Natural killer cell treated with Interleukin-12 subunit alpha and Interleukin-12 subunit beta and Interleukin-15 and Interleukin-18, amount 100 ng/mL, for 72 hours (primary cell): Measurements from ENCODE around the gene TPST1. TPM values are rescaled to one million over a fixed set of nuclear protein-coding genes. Genes with fewer than 3 reads are reported as not detected.
A peak's percentile ranks its signal among the peaks of the same experiment; 100 is the strongest.

Experiments
- ATAC-seq, 2 donors: fragments of 150-1000 bp; cut with Tn5 transposase in 1 of 2; sonication (Bioruptor Pico), chemical (Tn5 transposase) in 1 of 2; 2 replicates each; pipeline ENCODE4 v1.10.0; 2021
- DNase-seq: peaks from one replicate; pipeline ENCODE4 v3.0.0; 2022; ENCODE audit warnings: low spot score
- H3K27ac Mint-ChIP-seq, 2 donors: 1 replicate in 1 of 2; 2 replicates in 1 of 2; pipeline ENCODE4 v1.8.0; 2022; ENCODE audit warnings: mixed read lengths in 2 of 2, mild to moderate bottlenecking in 1 of 2, moderate library complexity in 1 of 2
- H3K27me3 Mint-ChIP-seq, 2 donors: 1 replicate in 1 of 2; 2 replicates in 1 of 2; pipeline ENCODE4 v1.8.0; 2022; ENCODE audit warnings: mixed read lengths in 2 of 2
- H3K36me3 Mint-ChIP-seq: one replicate; pipeline ENCODE4 v1.8.0; 2022; ENCODE audit warnings: mixed read lengths
- H3K4me1 Mint-ChIP-seq, 2 donors: 1 replicate in 1 of 2; 2 replicates in 1 of 2; pipeline ENCODE4 v1.8.0; 2022; ENCODE audit warnings: low read depth in 2 of 2, mixed read lengths in 2 of 2, mild to moderate bottlenecking in 1 of 2
- H3K4me3 Mint-ChIP-seq: one replicate; pipeline ENCODE4 v1.8.0; 2022; ENCODE audit warnings: mixed read lengths
- H3K9me3 Mint-ChIP-seq: 2 replicates; pipeline ENCODE4 v1.8.0; 2022; ENCODE audit warnings: mixed read lengths
- total RNA-seq, 2 donors: library from RNA; stranded (reverse); gene quantifications; one replicate each; pipeline ENCODE4 v1.2.3, GENCODE V29; 2022

TPST1 gene
- total RNA-seq, 2 donors from 2014 or later, result 4.2 to 4.6 TPM

- Mint-ChIP-seq H3K27me3 (peaks cover 2 to 12% of the 10 kb centered on the region in 2 donors), H3K4me3 (no peak overlapping the region), H3K4me1 (peaks cover 4 to 7% of the 10 kb centered on the region in 2 donors), H3K36me3 (peaks cover 29% of the 10 kb centered on the region), H3K9me3 (peaks cover 8% of the 10 kb centered on the region), H3K27ac (no peak overlapping the region)
- DNase-seq (no peak), ATAC-seq (no peak)
Measured at GRCh38 chr7:66265566-66265965, 60.4 kb downstream of the TPST1 start.

DNA sequence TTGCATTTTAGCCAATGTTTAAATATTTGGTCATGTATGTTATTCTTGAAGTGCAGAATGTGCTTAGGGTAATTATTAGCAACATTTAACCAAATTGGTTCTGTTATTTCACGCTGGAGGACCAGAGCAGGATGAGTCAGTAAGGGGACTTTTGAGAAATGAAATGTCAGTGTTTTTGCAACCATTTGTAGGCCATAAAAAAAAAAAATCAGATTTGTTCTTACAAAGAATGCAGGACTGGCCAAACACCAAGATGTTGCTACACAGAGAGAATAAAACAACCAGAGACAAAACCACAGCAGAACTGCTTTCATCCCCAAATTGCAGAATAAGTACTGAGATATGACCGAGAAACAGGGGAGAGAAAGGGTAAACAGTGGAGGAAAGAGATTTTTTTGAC lies 62.1 kb downstream of the TPST1 start:
- H3K4me3 Mint-ChIP-seq, result no peak overlapping the region
- no peak overlapping the region for H3K27ac Mint-ChIP-seq
- peaks cover 29% of the 10 kb centered on the region for H3K36me3 Mint-ChIP-seq
- peaks cover 4 to 10% of the 10 kb centered on the region in 2 donors for H3K4me1 Mint-ChIP-seq
- peaks cover 8% of the 10 kb centered on the region for H3K9me3 Mint-ChIP-seq
- no peak for DNase-seq
- peak in 1 of 2 donors; percentile 40 for ATAC-seq
- peaks cover 0 to 5% of the 10 kb centered on the region in 2 donors for H3K27me3 Mint-ChIP-seq

DNA sequence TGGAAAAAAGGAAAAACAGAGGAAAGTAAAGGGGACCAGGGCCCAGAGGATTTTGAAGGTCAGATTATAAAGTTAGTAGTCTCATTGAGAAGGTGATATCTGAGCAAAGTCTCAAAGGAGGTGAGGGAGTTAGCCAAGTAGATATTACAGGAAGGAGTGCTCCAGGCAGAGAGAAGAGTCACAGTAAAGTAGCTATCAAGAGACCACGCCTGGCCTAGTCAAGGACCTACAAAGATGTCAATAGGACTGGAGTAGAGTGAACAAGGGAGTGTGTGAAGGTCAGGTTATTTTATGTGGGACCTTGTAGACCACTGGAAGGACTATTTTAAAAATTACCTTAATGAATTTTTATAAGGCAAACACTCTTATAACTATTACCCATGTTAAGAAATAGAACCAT lies 64.8 kb downstream of the TPST1 start:
- Mint-ChIP-seq H3K27ac (no peak overlapping the region), H3K4me3 (no peak overlapping the region), H3K4me1 (peaks cover 4 to 10% of the 10 kb centered on the region in 2 donors), H3K9me3 (peaks cover 5% of the 10 kb centered on the region), H3K27me3 (peaks cover 0 to 5% of the 10 kb centered on the region in 2 donors), H3K36me3 (peaks cover 14% of the 10 kb centered on the region)
- ATAC-seq (no peak), DNase-seq (no peak)

DNA sequence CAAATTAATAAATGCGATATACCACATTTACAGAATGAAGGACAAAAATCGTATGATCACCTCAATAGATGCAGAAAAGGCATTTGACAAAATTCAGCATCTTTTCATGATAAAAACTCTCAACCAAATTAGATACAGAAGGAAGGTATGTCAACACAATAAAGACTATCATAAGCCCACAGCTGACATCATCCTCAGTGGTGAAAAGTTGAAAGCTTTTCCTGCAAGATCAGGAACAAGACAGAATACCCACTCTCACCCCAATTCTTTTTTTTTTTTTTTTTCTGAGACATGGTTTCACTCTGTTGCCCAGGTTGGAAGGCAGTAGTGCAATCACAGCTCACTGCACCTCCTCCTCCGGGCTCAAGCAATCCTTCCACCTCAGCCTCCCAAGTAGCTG lies 67.2 kb downstream of the TPST1 start:
- H3K4me3 Mint-ChIP-seq, result no peak overlapping the region
- peaks cover under 1 to 4% of the 10 kb centered on the region in 2 donors for H3K4me1 Mint-ChIP-seq
- ATAC-seq (no peak), DNase-seq (no peak)
- no peaks in the 10 kb centered on the region for H3K9me3 Mint-ChIP-seq
- peaks cover 0 to under 1% of the 10 kb centered on the region in 2 donors for H3K27me3 Mint-ChIP-seq
- H3K27ac Mint-ChIP-seq, result no peak overlapping the region
- peaks cover under 1% of the 10 kb centered on the region for H3K36me3 Mint-ChIP-seq

DNA sequence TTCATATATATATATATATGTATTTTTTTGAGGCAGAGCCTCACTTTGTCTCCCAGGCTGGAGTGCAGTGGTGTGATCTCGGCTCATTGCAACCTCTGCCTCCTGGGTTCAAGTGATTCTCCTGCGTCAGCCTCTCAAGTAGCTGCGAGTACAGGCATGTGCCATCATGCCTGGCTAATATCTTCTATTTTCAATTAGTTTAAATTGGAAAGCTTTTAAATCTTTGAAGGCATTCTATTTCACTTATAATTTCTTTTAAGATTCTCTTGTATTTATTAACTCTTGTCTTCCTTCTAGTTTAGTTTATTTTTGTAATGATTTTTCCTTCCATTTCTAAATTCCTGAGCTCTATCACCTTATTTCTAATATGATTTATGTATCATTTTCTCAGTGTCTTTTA lies 71.2 kb downstream of the TPST1 start:
- no peak overlapping the region for H3K27ac Mint-ChIP-seq

DNA sequence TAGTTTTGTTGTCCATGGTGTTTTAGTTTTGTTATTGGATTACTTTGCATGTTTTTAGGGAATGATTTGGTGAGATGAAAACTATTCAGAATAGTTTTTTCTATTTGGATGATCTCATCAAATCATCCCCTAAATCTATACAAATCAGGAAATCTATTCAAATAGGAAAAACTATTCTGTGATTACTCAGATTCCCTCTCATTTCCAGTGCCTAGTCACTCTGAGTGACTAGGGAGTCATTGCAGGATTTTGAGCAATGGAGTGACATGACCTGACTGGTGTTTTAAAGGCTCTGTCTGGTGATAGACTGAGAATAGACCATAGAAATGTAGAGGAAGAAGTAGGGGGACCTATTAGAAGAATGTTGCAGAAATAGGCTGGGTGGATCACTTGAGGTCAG lies 72.4 kb downstream of the TPST1 start:
- DNase-seq (no peak), ATAC-seq (no peak)
- Mint-ChIP-seq H3K4me3 (no peak overlapping the region), H3K27me3 (no peaks in the 10 kb centered on the region), H3K4me1 (peaks cover 0 to 5% of the 10 kb centered on the region in 2 donors), H3K9me3 (no peaks in the 10 kb centered on the region), H3K36me3 (no peaks in the 10 kb centered on the region), H3K27ac (no peak overlapping the region)

More for the DNA sequence above, 71.2 kb downstream of the TPST1 start:
- Mint-ChIP-seq H3K9me3 (no peaks in the 10 kb centered on the region), H3K4me3 (no peak overlapping the region), H3K4me1 (peaks cover 0 to 2% of the 10 kb centered on the region in 2 donors), H3K36me3 (no peaks in the 10 kb centered on the region), H3K27me3 (no peaks in the 10 kb centered on the region)
- DNase-seq (no peak), ATAC-seq (no peak)

DNA sequence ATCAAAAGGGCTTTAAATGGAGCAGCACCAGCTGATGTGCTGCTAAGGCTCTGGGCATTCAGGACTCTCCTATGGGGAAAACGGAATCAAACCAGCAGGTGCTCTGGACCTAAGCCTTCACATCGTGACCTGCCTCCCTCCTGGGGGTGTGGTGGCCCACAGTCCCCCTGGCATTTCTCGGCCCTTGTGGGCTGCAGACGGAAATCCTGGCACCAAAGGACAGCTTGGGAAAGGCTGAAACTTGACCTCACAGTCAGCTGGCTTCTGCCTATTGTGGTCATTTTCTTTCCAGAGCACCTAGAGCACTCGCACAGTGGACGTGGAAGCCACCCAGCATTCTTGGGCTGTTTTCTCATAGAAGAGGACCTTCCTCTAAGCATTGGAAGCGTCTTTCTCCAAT lies 74.8 kb downstream of the TPST1 start:
- Mint-ChIP-seq H3K9me3 (no peaks in the 10 kb centered on the region), H3K4me3 (no peak overlapping the region), H3K27me3 (no peaks in the 10 kb centered on the region), H3K27ac (no peak overlapping the region), H3K36me3 (no peaks in the 10 kb centered on the region), H3K4me1 (peaks cover 0 to 7% of the 10 kb centered on the region in 2 donors)
- DNase-seq (no peak), ATAC-seq (no peak)

GRCh38 chr7:66281678-66282590 lies 76.8 kb downstream of the TPST1 start:
- Mint-ChIP-seq H3K27ac (no peak overlapping the region), H3K4me3 (no peak overlapping the region), H3K4me1 (peaks cover 0 to 7% of the 10 kb centered on the region in 2 donors), H3K9me3 (no peaks in the 10 kb centered on the region), H3K27me3 (no peaks in the 10 kb centered on the region), H3K36me3 (no peaks in the 10 kb centered on the region)
- ATAC-seq (no peak), DNase-seq (no peak)

- no peak overlapping the region for H3K4me3 Mint-ChIP-seq
- H3K9me3 Mint-ChIP-seq, result no peaks in the 10 kb centered on the region
- no peaks in the 10 kb centered on the region for H3K36me3 Mint-ChIP-seq
- DNase-seq (no peak), ATAC-seq (no peak)
- H3K27ac Mint-ChIP-seq, result no peak overlapping the region
- H3K27me3 Mint-ChIP-seq, result no peaks in the 10 kb centered on the region
- peaks cover 0 to 7% of the 10 kb centered on the region in 2 donors for H3K4me1 Mint-ChIP-seq
Measured at GRCh38 chr7:66282591-66282935, 77.4 kb downstream of the TPST1 start.

- Mint-ChIP-seq H3K27ac (no peak overlapping the region), H3K4me3 (no peak overlapping the region), H3K27me3 (no peaks in the 10 kb centered on the region), H3K4me1 (peaks cover 0 to 7% of the 10 kb centered on the region in 2 donors), H3K36me3 (no peaks in the 10 kb centered on the region), H3K9me3 (no peaks in the 10 kb centered on the region)
- no peak for DNase-seq
- peak in 1 of 2 donors; percentile 61 for ATAC-seq
Measured at GRCh38 chr7:66283003-66283920, 78.1 kb downstream of the TPST1 start.

- DNase-seq (no peak), ATAC-seq (peak; percentile 56 to 61)
- peak overlapping the region; percentile 63 for H3K4me3 Mint-ChIP-seq
- peaks cover 6% of the 10 kb centered on the region for H3K9me3 Mint-ChIP-seq
- peak overlapping the region; percentile 55 to 79 for H3K27ac Mint-ChIP-seq
- peaks cover 12% of the 10 kb centered on the region for H3K36me3 Mint-ChIP-seq
- peaks cover 11 to 14% of the 10 kb centered on the region in 2 donors for H3K4me1 Mint-ChIP-seq
- no peaks in the 10 kb centered on the region for H3K27me3 Mint-ChIP-seq
Measured at GRCh38 chr7:66296001-66296521, 90.9 kb downstream of the TPST1 start.

DNA sequence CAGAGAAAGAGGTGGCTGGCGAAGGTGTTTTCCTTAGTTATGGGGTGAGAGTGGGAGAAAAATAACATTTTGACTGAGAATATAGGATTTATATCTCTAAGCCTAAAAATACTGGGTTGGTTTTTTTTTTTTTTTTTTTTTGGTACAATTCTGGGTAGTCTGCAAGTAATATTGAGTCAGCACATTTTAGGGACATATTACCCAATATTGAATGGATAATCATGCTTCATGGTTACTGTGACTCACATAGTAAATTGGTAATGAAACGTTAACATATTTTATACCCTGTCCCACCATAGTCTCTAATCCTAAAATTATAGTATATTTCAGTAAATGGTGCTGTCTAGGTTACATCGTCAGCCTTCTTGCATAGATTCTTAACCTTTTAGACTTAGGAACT lies 91.4 kb downstream of the TPST1 start:
- peak overlapping the region; percentile 63 for H3K4me3 Mint-ChIP-seq
- no peak for ATAC-seq
- peaks cover 6% of the 10 kb centered on the region for H3K9me3 Mint-ChIP-seq
- H3K27me3 Mint-ChIP-seq, result no peaks in the 10 kb centered on the region
- no peak for DNase-seq
- H3K36me3 Mint-ChIP-seq, result peaks cover 12% of the 10 kb centered on the region
- peaks cover 14 to 15% of the 10 kb centered on the region in 2 donors for H3K4me1 Mint-ChIP-seq
- H3K27ac Mint-ChIP-seq, result peak overlapping the region; percentile 55 to 79

DNA sequence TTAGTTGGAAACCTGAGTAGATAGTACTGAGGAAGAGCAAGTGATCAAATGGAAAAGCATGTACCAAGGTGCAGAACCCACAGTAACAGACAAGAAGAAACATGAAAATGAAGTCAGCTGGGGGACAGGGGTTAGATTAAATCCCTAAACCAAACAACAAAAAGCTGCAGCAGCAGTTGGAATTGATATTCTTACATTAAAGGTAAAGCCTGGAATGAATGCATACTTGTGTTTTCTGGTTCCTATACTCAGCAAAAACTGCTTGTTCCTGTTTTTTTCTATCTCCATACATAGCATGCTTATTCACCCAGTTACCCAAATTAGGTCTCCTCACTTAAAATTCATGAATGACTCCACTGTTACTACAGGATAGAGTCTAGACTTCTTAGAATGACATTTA lies 92.4 kb downstream of the TPST1 start:
- Mint-ChIP-seq H3K27me3 (no peaks in the 10 kb centered on the region), H3K9me3 (peaks cover 6% of the 10 kb centered on the region), H3K36me3 (peaks cover 12% of the 10 kb centered on the region), H3K4me1 (peaks cover 14 to 16% of the 10 kb centered on the region in 2 donors), H3K4me3 (no peak overlapping the region), H3K27ac (no peak overlapping the region)
- ATAC-seq (no peak), DNase-seq (no peak)
